Sigmoid colon (tissue), 4 donors: Measurements from ENCODE around the gene HOXA10.

ENCODE experiments used
- CTCF ChIP-seq, 4 experiments: fragments of 450-650 bp in 3 of 4; fragments of 200-600 bp in 1 of 4; IDR thresholded peaks; one replicate each; pipeline ENCODE4 v1.5.1; 2016 to 2019; ENCODE audit warnings: antibody characterized with exemption in 4 of 4, mild to moderate bottlenecking in 3 of 4, moderate library complexity in 2 of 4
- POLR2A ChIP-seq, 2 donors: fragments of 450-650 bp; IDR thresholded peaks; one replicate each; pipeline ENCODE4 v1.6.1; 2016; ENCODE audit warnings: antibody characterized with exemption in 2 of 2, mild to moderate bottlenecking in 2 of 2, moderate library complexity in 2 of 2
- POLR2AphosphoS5 ChIP-seq, 4 donors: sonication (generic); formaldehyde crosslinking; IDR thresholded peaks; one replicate each; pipeline ENCODE4 v1.6.1; 2017; ENCODE audit warnings: antibody characterized with exemption in 4 of 4

GRCh38 chr7:27168265-27168947 lies 5.7 kb downstream of the HOXA10 start:
- TF ChIP-seq CTCF (IDR thresholded peaks at IDR 0.05) = no peak
- TF ChIP-seq POLR2A (IDR thresholded peaks at IDR 0.05) = no peak
- peak in 3 of 4 donors; percentile 9 to 39 (median 18) for TF ChIP-seq POLR2AphosphoS5 (IDR thresholded peaks at IDR 0.05)
